GM21367 (cell line): ENCODE measurements around the gene PSMG1.
"Not testable (repeated sequence)": the region's sequence is repeated elsewhere in the genome, so short reads cannot be mapped to it uniquely, and the experiment has no call there.

Experiments
- ATAC-seq: cut with Tn5 transposase; IDR thresholded peaks from one replicate; pipeline ENCODE4 v1.9.1; 2021; ENCODE audit not compliant: unreplicated experiment

PSMG1 gene

DNA sequence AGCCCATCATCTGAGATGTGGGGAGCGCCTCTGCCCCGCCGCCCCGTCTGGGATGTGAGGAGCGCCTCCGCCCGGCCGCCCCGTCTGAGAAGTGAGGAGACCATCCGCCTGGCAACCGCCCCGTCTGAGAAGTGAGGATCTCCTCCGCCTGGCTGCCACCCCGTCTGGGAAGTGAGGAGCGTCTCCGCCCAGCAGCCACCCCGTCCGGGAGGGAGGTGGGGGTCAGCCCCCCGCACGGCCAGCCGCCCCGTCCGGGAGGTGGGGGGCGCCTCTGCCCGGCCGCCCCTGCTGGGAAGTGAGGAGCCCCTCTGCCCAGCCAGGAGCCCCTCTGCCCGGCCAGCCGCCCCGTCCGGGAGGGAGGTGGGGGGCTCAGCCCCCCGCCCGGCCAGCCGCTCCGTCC, 26.0 kb downstream of the PSMG1 start:
- ATAC-seq = not testable (repeated sequence)

DNA sequence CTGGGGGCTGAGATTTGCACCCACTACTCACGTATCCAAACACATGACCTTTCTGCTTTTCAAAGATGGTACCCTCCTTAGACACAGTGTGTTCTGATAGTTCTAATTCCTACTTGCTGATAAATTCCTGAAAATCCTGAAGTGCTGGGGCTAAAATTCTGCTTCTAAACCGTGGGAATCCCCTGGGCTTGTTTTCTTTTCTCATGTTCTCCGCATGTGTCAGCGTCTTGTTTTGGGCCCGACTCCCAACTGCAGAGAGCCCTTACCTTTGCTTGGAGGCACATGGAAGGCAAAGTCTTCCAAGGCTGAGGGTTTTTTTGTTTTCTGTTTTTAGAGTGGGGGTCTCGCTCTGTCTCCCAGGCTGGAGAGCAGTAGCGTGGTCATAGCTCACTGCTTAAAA, 27.2 kb downstream of the PSMG1 start:
- ATAC-seq = no peak

DNA sequence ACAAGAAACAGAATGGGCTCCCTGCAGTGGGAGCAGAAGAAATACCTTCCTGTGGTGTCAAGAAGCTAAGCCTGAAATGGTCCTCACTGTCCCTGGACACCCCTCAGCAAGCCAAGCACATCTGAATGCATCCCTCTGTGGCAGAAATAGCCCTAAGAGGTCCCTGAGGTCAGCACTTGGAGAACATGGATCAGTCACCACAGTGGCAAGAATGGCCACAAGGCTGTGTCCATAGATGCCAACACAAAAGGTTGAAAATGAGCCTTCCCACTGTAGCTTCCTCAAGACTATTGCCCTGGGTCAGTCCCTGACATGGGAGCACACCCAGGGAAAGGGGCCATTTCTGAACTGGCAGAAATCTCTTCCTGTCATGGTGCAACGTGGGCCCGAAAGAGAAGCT, 27.7 kb downstream of the PSMG1 start:
- no peak for ATAC-seq

DNA sequence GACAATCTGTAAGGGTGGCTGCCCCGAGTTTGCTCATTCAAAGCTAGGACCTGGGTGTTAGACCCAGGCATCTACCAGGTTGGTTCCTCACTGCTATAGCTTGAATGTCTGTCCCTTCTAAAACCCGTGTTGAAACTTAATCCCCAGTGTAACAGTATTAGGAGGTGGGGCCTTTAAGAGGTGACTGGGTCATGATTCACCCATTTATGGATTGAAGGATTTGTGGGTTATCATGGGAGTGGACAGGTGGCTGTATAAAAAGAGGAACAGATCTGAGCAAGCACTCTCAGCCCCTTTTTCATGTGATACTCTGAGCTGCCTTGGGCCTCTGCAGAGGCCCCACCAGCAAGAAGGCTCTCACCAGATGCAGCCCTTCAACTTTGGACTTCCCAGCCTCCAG, 29.4 kb downstream of the PSMG1 start:
- ATAC-seq = no peak

DNA sequence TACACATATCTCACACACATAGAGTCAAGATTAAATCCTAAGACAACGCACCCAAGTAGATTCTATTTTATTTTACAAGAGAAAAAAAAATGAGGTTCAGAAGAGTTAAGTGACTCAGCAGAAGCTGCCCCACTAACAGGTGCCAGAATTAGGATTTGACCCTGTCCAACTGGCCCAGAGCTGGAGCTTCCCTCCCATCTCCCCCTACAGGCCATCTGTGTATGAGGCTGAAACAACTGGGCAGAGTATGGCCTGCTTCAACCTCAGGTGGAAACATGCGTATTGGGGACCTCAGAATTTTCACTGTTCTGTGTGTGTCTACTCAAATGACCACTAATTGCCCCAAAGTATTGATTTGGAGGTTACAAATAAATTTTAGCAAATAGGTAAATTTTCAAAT, 29.9 kb downstream of the PSMG1 start:
- no peak for ATAC-seq

DNA sequence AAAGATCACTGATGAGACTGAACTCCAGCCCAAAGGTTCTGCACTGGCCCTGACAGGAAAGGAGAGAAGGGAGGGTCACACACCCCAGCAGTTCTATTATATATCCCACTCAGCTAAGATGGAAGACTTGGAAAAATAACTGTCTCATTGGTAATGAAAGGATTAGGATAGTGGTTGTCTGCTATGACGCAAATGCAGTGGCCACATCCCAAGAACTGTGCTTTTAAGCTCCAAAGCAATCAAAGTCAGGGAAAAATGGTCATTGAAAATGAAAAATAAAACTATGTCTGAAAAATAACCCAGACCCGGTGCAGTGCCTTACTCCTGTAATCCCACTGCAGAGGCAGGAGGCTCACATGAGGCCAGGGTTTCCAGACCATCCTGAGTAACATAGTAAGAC, 31.0 kb downstream of the PSMG1 start:
- ATAC-seq = no peak

DNA sequence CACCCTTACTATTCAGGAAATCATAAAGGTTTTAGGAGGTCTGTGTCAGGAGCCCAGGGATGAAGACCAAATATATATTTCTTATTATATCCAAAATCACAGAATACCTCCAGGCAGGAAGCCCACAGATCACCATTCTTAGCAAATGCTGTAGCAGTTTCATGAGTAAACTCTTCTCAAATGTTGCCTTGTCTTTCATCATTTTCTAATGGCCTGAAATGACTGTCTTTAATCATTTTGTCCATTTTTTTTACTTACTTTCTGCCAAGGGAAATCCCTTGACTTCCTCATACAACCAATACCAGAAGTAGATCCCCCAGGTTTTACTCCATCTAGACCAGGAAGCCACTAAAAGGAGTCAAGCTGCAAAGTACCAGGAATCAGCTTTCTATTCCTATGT, 32.4 kb downstream of the PSMG1 start:
- ATAC-seq = no peak

DNA sequence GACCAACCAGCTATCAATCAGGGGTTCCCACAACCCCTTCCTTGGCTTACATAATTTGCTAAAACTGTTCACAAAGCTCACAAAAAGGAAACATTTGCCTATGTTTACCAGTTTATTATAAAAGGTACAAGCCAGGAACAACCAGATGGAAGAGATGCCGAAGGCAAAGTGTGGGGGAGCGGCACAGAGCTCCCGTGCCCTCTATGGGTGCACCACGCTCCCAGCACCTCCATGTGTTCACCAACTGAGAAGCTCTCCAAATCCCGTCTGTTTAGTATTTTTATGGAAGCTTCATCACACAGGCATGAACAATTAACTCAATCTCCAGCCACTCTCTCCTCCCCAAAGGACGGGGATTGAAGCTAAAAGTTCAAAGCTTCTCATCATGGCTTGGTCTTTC, 32.9 kb downstream of the PSMG1 start:
- ATAC-seq = no peak

DNA sequence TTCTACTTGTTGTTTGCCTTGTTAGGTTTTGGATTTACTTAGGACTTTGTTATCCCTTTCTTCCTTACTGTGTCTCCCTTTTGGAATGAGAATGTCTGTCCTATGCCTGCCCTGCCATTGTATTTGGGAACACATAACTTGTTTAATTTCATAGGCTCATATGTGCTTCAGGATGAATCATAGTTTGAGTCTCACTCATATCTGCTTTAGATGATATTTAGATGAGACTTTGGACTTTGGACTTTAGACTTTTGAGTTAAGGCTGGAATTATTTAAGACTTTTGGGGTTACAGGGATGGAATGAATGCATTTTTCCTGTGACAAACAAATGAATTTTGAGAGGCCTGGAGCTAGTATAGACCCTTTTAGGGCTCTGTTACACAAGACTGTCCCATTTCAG, 33.4 kb downstream of the PSMG1 start:
- no peak for ATAC-seq

DNA sequence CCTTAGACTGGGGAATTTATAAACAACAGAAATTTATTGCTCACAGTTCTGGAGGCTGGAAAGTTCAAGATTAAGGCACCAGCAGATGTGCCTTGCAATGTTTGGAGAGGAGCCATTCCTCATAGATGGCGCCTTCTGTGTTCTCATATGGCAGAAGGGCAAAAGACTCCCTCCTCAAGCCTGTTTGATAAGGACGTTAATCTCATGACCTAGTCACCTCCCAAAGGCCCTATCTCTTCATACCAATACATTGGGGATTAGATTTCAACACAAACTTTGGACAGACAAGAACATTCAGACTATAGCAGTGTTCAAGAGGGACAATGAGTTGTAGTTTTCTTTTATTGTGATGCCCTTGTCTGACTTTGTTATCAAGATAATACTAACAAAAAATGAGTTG, 34.3 kb downstream of the PSMG1 start:
- no peak for ATAC-seq

DNA sequence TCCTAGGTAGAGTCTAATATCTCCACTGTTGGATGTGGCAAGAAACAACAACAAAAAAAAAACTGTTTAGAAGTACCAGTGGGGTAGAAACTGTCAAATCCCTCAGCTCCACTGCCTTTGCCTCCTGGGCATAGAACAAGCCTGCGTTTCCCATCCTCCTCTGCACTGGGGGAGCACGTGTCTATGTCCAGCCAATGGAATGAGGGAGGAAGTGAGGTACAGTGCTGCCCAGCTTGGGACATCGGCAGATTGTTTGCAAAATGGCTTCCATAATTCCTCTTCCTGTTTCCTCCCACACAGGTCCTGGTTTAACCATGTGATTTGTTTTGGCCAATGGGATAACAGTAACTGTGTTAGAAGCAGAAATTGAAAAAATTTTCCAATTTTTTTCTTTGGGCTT, 39.1 kb downstream of the PSMG1 start:
- ATAC-seq = no peak

DNA sequence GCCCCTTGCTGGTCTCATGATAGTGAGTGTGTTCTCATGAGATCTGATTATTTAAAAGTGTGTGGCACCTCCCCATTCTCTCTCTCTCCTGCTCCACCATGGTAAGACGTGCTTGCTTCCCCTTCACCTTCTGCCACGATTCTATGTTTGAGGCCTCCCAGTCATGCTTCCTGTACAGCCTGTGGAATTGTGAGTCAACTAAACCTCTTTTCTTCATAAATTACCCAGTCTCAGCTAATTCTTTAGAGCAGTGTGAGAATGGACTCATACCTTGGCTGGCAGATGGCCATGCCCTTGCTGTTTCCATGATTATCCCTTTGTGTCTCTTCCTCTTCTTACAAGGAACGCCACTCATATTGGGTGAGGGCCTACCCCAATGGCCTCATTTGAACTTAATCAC, 40.3 kb downstream of the PSMG1 start:
- ATAC-seq = no peak

DNA sequence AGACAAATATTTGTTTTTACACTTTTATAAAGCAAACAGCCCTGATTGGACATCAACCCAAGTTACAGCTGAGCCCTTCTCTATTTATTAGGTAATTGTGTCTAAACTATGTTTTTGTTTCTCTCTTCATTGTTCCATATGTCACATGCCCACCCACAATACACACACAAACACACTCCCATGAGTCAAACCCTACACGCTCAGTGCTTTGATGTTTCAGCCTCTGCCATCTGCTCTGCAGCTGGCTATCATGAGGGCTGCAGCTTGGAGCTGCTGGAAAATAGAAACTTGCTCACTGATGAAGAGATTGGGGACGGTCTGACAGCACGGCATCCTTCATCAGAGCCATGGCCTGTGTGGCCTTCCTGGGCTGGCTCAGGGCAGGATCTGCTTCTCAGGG, 41.7 kb downstream of the PSMG1 start:
- ATAC-seq = no peak

DNA sequence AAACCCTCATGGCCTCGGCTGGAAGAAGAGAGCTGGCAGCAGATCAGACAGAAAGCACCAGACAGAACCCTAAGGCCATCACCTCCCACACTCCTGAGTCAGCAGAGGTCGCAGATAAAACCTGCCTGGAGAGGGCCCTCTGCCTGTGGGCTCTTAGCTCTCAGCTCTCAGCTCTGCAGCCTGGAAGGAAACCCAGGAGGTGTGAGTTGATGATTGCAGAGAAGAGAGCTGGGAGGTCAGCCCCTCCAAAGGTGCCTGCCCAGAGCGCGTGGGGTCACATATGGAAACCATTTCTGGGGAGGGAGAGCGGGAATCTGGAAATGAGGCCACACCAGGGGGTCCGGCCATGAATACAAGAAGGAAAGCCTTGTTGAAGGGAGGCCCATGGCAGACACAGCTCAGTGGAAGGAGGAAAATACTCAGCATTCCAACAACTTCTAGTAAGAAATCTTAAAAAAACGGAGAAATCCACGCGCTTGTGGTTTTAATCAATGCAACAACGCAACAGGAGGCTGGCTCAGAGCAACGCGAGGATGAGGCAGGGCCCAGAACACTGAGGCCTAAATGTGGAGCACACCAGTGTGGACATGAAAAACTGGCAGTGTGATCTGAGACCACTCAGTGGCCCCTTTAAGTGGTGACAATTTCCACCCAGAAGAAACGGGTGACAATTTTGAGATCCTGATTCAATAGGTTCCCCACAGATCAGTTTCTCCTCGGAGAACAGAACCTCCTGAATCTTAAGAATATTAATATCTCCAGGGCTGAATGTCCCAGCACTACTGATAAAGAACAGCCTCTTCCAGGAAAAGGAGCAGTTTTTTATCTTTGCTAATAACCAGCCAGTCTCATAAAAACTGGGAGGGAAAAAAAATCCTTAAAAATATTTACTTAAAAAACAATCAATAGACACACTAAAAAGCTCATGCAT, 45.7 kb downstream of the PSMG1 start:
- ATAC-seq = no peak

DNA sequence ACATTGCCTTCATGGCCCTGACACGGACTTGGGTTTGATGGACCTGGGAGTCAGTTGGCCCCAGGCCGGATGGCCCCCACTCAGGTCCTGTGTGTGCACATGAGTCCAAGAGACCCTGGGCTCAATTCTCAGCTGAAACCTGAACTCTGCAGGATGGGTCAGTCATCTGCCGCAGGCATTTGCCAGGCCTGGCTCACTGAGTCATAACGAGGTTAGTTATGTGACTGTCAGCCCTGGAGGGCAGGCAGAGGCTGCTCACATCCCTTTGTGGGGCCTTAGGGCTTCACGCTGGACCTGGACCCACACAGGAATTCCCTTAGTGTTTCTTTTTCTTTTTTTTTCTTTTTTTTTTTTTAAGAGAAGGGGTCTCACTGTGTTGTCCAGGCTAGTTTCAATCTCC, 46.5 kb downstream of the PSMG1 start:
- ATAC-seq = no peak

DNA sequence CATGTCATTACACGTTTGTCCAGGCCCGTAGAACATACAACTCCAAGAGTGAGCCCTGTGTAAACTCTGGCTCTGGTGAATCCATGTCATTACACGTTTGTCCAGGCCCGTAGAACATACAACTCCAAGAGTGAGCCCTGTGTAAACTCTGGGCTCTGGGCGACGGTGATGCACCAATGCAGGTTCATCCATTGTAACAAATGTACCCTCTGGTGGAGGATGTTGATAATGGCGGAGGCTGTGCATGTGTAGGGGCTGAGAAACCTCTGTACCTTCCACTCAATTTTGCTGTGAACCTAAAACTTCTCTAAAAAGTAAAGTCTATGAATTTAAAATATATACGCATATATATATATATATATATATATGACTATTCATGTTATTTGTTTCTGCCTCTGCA, 47.1 kb downstream of the PSMG1 start:
- not testable (repeated sequence) for ATAC-seq

DNA sequence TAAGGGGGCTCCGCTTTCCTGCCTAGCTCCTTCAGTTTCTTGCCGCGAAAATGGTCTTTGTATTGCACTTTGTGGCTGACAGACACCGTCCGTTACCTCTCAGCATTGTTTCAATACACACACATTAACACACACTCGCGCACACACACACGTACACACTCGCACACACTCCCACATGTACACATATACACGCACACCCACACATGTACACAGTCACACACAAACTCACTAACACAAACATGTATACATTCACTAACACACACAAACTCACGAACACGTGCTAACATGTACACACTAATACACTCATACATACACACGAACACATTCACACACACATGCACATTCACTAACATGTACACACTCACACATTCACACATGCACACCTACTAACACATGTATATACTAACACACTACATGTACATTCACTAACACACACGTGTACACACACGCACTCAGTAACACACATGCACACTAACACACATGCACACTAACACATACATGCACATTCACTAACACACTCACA, 48.9 kb downstream of the PSMG1 start:
- ATAC-seq = no peak

DNA sequence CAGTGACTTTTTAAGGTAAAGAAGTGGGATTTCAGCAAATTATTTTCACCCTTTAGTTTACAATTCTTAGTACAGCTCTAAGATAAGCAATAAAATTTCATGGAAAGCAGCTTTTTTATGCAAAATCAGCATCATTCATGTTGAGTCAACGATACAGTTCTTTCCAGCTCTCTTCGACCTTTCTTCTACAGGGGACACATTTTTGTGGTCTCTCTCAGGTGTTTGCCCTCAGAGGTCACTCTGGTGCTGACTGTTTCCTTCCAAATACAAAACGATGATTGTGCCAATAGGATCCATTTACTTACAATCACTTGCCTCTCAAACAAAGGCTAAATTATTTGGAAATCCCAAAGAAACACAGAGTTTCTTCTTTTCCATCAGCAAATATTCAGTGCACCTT, 51.0 kb downstream of the PSMG1 start:
- ATAC-seq = no peak

DNA sequence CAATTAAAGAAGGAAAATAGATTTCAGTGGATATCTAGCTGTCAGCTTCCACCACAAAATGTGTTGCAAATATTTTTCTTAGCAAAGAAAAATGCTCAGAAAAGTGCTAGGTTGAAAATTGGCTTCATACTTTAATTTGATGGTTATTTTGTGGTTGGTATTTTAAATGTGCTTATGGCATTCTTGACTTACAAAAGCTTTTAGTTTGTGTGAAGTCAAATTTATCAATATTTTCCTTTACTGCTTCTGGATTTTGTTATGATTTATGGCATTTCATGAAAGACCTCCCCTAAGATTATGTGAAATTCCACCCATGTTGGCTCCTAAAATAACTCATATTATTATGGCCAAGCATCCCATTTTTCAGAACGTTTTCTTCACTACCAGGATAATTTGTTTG, 51.5 kb downstream of the PSMG1 start:
- no peak for ATAC-seq

DNA sequence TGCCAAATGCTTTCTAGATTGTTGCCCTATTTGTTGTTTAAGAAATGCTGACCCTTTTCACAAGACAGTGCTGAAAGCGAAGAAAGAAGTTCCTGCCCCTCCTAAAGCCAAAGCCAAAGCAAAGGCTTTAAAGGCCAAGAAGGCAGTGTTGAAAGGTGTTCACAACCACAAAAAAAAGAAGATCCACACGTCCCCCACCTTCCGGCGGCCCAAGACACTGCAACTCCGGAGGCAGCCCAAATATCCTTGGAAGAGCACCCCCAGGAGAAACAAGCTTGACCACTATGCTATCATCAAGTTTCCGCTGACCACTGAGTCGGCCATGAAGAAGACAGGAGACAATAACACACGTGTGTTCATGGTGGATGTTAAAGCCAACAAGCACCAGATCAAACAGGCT, 55.7 kb downstream of the PSMG1 start:
- no peak for ATAC-seq

DNA sequence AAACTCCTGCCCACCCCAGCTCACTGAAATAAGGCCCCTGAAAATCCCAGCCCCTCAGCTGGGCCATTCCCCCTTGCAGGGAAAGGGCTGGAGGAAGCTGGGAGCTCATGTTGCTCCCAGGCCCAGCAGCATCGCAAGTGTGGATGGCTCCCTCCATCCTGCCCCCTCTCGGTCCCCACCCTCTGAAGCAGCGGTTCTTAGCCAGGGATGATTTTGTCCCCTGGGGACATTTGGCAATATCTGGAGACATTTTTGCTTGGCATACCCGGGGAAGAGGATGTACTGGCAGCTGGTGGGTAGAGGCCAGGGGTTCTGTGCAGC, 56.8 kb downstream of the PSMG1 start:
- no peak for ATAC-seq

DNA sequence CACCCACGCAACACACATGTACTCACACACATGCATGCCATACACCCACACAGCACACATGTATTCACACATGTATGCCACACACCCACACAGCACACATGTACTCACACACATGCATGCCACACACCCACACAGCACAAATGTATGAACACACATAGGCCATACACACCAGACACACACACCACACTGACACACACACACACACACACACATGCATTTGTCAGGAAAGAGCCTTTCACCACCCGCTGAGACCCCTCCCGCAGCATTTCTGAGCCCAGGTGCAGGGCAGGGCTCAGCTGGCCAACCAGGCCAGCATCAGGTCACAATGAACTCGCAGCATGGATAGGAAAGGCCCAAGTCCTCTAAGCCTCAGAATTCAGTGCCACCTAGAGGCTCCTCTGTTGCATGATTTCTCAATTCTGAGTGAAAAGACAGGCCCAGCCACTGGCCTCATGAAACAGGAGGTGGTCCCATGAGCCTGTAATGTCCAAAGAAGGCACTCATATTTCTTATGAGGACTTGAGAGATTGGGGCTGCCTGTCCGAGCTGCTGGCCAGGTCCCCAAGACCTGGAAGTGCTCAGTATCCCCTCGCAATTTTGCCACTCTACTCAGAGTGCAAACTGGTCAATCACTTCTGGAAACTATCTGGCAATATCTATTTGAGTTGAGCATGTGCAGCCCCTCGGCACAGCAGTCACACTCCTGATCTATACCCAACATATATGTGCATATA, 57.3 kb downstream of the PSMG1 start:
- no peak for ATAC-seq
